GM19328 (cell line): ENCODE results near the gene ENTPD2.

ENCODE experiments used
- ATAC-seq: cut with Tn5 transposase; IDR thresholded peaks from one replicate; pipeline ENCODE4 v1.9.1; 2021; ENCODE audit warnings: mild to moderate bottlenecking, moderate library complexity; ENCODE audit not compliant: unreplicated experiment

The ENTPD2 gene

DNA sequence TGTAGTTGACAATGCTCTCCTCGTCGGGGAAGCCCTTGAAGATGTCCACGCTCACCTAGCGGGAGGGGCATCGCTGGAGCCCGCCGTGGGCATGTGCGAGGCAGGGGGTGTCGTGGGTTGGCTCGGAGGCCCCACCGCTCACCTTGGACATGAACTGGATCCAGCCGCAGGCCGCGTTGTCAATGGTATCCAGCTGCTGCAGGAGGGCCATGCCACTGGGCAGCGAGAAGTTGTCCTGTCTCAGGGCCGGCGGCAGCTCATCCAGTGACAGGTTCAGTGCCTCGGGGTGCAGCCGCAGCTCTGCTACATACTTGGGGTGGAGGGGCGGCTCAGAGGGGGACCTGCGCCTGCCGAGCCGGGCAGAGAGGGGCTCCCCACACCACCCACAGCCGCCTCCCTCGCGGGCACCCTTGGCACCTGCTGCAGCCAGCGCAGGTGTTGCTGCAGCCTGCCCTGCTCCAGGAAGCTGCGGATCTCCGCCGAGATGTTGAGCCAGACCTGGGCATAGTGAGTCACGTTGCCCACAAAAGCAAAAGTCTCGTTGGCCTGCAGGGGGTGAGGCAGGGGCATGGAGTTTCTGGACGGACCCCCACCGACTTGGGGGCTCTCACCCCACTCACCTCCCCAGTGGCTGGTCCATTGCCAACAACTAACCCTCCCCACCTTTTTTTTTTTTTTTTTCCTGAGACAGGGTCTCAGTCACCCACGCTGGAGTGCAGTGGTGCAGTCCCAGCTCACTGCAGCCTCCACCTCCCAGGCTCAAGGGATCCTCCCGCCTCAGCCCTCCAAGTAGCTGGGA lies 34.9 kb downstream of the ENTPD2 start:
- no peak for ATAC-seq

DNA sequence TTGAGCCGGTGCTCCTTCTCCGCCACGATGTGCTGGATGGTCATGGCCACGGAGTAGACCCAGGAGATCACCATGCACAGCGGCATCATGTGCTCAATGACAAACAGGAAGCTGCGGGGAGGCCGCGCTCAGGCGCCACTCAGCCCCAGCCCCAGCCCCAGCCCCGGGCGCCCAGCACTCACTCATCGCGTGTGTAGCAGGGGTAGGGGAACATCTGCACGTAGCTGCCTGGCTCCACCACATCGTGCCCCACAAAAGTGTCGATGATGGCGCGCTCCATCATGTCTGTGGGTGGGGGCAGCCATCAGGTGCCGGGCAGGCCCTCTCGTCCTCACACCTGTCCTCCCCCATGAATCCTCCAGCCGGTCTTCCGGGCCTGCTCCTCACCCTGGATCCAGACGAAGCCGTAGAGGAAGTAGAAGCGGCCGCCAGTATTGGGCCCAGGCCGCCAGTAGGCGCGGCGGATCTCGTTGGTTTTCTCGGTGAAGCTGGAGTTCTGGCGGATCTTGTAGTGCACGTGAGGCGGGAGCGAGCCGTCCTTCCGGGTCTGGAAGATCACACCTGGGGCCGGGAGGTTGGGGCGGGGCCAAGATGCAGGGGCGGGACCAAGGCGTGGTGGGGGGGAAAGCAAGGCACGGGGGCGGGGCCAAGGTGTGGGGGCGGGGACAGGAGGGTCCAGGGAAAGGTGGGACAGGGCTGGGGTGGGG lies 35.9 kb downstream of the ENTPD2 start:
- no peak for ATAC-seq

- no peak for ATAC-seq
Measured at GRCh38 chr9:137017071-137017470, 36.8 kb downstream of the ENTPD2 start.

DNA sequence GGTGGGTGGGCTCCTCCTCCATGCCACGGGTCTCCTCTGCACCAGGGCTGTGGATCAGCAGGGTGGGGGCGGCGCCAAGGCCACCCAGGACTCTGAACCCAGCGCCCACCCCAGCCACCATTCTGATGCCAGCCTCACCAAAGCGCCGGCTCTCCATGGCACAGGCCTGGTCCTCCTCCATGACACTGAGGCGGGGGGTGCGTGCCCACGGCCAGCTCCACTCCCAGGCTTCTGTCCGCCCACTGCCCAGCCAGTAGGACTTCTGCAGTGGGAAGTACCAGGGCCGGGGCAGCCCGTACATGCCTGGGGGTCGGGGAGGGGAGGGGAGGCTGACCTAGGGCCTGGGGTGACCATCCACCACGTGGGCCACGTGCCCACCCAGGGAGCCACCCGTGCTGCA lies 37.4 kb downstream of the ENTPD2 start:
- no peak for ATAC-seq

- ATAC-seq, result no peak
Measured at GRCh38 chr9:137015976-137016375, 37.9 kb downstream of the ENTPD2 start.

GRCh38 chr9:137015540-137015930 lies 38.3 kb downstream of the ENTPD2 start:
- ATAC-seq, result no peak

DNA sequence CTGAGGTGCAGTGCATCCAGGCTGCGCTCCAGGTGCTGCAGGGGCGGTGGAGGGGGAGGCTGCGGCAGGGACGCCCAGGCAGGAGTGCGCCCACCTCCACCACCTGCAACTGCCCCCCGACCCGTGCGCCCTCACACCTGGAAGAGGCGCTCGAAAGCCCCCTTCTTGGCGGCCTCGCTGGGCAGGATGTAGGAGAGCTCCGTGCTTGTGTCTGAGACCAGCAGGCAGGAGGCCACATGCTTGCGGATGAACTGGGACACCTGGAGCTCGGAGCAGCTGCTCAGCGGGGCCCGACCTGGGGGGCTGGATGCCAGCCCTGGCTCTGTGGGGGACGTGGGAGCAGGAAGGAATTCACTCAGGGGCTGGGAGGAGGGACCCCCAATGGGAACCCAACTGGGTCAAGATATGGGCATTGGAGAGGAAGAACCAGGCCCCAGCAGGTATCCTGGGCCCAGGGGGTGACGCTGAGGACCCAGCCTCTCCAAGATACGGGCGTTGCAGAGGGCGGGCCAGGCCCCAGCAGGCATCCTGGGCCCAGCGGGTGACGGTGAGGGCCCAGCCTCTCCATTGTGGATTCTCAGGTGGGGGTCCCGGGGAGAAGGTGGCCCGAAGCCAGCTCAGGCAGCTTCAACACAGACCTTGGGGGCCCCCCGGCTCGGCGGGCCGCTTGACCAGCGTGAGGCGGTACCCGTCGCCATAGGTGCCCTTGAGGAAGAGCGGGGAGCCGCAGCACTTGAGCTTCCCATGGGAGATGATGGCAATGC lies 38.9 kb downstream of the ENTPD2 start:
- ATAC-seq, result no peak

GRCh38 chr9:137014166-137014565 lies 39.7 kb downstream of the ENTPD2 start:
- no peak for ATAC-seq

DNA sequence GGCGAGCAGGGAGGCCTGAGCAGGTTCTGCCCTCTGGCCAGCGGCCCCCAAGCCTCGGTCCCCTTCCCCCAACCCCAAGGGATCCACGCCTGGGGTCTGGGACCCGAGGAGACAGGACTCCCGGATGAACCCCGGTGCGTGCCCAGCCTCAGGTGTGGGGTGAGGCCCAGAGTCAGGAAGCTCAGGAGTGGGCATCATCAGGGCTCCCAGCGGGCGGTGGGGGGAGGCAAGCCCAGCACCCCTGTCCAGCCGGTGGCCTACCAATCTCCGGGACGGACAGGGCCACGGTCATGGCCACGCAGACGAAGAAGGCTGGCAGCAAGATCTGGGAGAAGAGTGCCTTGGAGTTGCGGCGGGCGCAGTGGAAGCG lies 40.3 kb downstream of the ENTPD2 start:
- no peak for ATAC-seq

GRCh38 chr9:137012694-137013570 lies 40.9 kb downstream of the ENTPD2 start:
- ATAC-seq, result no peak

GRCh38 chr9:137011907-137012675 lies 41.8 kb downstream of the ENTPD2 start:
- ATAC-seq, result no peak

DNA sequence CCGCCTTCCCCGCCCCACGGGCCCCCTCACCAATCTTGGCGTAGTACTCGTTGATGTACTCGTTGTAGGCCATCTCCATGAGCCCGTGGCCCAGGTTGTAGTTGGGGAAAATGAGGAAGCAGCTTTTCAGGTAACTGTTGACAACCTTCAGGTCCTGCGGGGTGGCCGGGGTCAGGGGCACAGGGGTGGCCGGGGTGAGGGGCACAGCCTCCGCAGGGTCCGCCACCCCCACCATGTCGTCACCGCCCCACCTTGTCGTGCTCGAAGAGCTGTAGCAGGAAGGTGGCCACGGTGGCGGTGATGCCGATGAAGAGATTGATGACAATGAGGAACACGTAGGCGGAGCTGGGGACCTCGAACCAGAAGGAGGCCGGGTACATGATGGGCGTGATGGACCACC lies 42.7 kb downstream of the ENTPD2 start:
- no peak for ATAC-seq

DNA sequence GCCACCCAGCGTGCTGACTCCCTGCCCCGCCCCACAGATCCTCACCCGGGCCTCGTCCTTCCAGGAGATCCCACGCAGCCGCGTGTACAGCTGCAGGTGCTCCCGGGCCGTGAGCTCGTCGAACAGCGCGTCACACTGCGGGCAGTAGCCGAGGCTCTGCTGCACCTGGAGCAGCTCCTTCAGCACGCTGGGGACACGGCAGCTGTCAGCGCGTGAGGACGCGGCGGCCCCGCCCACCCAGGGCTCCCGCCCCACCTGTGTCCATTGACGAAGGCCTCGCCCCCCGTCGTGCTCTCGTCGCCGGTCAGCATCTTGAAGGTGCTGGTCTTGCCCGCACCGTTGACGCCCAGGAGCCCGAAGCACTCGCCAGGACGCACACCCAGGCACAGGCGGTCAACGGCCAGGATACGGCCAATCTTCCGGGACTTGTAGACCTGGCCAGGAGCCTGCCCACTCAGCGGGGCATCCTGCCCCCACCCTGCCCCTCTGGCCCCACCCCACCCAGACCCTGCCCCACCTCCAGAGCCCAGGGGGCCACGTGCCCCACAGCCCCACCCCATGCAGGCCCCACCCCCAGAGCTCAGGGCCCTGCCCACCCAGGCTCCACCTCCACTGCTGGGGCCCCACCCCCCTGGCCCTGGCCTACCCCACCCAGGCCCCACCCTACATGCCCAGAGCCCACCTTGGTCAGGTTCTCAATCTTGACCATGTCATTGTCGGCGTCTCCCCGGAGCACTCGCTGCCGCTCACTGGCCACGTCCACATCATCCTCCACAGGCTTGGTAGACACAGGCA lies 43.7 kb downstream of the ENTPD2 start:
- ATAC-seq, result no peak

DNA sequence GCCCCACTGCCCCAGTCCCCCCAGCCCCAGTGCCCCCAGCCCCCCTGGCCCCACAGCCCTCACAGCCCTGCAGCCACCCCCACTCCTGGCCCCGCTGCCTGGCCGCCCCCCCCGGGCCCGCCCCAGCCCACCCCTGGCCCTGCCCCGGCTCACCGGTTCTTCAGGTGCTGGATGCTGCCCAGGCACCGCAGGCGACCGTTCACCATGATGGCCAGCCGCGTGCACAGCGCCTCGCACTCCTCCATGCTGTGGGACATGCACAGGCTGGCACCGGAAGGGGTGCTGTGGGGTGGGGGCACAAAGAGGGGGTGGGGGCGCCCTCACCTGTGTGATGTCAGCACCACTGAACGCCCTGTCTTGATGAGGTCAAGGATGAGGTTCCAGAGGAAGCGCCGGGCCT lies 44.6 kb downstream of the ENTPD2 start:
- no peak for ATAC-seq

GRCh38 chr9:137008312-137008711 lies 45.5 kb downstream of the ENTPD2 start:
- no peak for ATAC-seq

DNA sequence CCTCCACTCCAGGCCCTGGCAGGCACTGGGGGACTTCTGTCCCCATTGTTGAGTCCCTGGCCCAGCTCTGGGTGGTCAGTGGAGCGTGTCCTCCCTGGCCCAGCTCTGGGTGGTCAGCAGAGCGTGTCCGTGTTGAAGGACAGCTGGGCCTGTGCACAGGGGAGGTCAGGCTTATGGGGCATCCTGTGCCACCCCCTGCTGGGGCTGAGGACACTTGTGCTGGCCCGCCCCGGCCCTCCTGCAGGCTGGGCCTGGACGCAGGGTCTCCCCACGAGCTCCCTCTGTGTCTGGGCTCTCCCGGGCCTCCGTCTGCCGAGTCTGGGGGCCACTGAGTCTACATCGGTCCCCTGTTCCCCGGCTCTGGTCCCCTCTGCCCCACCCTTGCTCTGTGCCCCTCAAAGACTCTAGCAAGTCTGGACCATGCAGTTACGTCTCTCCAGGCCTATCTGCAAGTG lies 46.0 kb downstream of the ENTPD2 start:
- no peak for ATAC-seq

DNA sequence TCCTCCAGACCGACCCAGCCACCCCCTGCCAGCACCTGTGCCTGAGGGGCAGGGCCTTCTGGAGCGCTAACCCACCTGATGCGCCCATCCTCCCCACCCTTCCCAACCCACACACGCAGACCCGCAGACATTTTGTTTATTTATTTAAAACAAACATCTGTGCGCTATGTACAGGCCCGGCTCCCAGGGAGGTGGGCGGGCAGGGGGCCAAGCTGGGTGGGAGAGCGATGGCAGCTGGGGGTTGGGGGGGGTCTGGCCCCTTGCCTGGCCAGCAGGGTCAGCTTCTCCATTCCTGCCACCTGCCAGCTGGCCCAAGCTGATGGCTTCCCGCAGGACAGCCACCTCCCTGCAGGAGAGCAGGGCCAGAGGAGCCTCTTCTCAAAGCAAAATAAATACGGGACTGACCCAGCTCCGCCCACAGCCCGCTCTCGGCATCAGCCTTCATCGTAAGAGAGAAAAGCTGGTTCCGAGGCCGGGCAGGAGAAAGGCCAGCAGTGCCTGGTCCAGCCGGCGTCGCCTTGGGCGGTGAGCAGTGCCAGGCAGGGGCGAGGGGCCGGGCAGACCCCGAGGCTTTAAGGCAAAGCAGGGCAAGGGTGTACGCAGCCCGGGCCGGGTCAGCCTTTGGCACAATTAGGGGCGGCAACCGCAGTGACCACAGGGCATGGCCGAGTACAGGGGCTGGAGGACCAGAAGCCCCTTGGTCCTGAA lies 46.6 kb downstream of the ENTPD2 start:
- ATAC-seq, result no peak
